NB4 (cell line): Measurements from ENCODE around the gene CCL7.

Experiments used
- DNase-seq: peaks from one replicate; pipeline ENCODE4 v3.0.0; 2010; ENCODE audit warnings: low read depth
- H3K4me3 ChIP-seq: one replicate; pipeline ENCODE4 v1.5.1; 2011; ENCODE audit warnings: mild to moderate bottlenecking, low read depth, low read length, moderate library complexity
- MYC ChIP-seq: IDR thresholded peaks from 2 replicates; pipeline ENCODE4 v1.6.1; 2011; ENCODE audit warnings: low read depth, low read length
- POLR2A ChIP-seq: IDR thresholded peaks from 2 replicates; pipeline ENCODE4 v1.6.1; 2011; ENCODE audit warnings: mild to moderate bottlenecking; ENCODE audit not compliant: insufficient read length; ENCODE audit errors: extremely low read depth
- TF ChIP-seq, protein P1 (sequence below): IDR thresholded peaks from one replicate; pipeline ENCODE4 v1.5.1; 2012; ENCODE audit warnings: low read depth, low read length
- TF ChIP-seq, protein P2 (sequence below): IDR thresholded peaks from 2 replicates; pipeline ENCODE4 v1.6.1; 2011; ENCODE audit warnings: low read depth, low read length

Gene CCL7

DNA sequence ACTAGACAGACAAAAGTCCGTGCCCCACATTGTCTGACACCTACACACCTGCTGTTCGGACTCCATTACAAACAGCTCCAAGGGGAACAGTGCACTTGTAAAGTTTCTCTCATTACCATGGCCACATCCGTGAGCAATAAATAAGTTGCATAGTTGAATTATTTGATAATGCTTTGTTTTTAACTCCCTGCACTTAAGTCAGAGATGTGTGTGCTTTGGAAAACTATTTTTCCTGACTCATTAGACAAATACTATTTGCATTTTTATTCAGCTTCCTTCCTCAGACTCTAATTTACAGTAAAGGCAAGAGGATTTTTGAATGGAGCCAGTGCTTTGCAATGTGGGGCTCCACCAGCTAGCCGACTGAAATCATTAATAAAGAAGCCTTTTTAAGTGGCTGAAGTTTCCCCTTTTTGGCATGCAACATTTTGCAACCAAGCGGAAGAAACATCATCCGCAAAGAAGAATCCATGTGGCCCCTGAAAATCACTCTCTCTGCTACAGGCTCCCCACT is 21.5 kb upstream of the CCL7 start:
- TF ChIP-seq MYC (peak; percentile 80), POLR2A (no peak)
- TF ChIP-seq, protein P1, sequence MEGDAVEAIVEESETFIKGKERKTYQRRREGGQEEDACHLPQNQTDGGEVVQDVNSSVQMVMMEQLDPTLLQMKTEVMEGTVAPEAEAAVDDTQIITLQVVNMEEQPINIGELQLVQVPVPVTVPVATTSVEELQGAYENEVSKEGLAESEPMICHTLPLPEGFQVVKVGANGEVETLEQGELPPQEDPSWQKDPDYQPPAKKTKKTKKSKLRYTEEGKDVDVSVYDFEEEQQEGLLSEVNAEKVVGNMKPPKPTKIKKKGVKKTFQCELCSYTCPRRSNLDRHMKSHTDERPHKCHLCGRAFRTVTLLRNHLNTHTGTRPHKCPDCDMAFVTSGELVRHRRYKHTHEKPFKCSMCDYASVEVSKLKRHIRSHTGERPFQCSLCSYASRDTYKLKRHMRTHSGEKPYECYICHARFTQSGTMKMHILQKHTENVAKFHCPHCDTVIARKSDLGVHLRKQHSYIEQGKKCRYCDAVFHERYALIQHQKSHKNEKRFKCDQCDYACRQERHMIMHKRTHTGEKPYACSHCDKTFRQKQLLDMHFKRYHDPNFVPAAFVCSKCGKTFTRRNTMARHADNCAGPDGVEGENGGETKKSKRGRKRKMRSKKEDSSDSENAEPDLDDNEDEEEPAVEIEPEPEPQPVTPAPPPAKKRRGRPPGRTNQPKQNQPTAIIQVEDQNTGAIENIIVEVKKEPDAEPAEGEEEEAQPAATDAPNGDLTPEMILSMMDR = no peak
- TF ChIP-seq, protein P2, sequence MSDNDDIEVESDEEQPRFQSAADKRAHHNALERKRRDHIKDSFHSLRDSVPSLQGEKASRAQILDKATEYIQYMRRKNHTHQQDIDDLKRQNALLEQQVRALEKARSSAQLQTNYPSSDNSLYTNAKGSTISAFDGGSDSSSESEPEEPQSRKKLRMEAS = peak; percentile 76
- H3K4me3 ChIP-seq = no peak overlapping the region
- DNase-seq = peak; percentile 88

DNA sequence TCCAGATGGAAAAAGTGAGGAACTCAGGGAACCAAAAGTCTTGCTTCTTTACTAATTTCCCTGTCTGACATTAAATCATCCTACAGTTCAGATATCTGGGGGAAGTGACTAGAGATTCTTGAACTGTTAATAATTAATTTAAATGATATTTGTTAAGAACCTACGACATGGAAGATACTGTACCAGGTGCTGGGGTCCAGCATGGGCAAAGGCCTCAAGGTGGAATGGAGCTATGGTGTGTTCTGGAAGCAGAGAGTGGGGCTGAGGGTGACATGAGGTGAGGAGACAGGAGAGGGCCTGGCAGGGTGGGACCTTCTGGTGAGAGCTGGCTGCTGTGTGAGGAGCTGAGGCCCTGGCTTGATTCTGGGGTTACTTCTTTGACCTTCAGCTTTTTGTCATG is 21.0 kb upstream of the CCL7 start:
- TF ChIP-seq MYC (no peak), POLR2A (no peak)
- TF ChIP-seq, protein P2 = no peak
- TF ChIP-seq, protein P1 = no peak
- DNase-seq = peak; percentile 32

DNA sequence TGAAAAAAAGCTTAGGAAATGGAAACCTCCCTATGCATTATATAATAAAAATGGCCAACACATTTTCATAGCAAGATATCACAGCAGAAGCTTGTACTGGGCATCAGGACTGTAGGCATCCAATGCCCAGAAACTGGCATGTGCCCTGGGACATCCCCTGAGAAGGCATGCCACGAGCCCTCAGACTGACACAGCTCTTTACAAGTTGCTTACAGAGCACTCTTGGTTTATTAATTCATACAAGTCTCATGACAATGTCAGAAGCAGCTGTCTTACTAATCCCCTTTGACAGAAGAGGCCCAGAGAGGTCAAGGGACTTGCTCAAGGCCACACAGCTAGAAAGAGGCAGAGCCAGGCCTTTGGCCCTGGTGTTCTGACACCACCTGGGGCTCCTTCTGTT is 20.5 kb upstream of the CCL7 start:
- no peak overlapping the region for H3K4me3 ChIP-seq
- peak; percentile 24 for DNase-seq
- TF ChIP-seq MYC = no peak
- TF ChIP-seq, protein P1 = no peak
- no peak for TF ChIP-seq POLR2A
- TF ChIP-seq, protein P2 = no peak

More for the DNA sequence above, 21.0 kb upstream of the CCL7 start:
- H3K4me3 ChIP-seq = no peak overlapping the region

DNA sequence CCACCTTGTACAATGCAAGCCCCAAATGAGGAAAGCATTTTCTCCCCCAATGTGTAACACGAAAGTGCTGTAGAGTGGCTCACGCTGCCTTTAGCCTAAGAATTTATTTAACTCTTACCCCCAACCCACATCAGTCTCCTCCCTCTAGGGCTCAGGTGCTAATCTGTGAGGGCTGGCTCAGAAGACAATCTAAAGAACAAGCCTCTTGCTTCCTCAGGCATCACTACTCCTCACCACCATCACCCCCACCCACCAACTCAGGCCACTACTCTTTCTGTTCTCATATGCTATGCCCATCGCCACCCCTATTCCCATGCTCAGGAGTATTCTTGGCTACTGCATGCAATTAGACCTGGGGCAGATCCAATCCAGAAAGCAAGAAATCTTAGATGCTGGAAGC is 18.8 kb upstream of the CCL7 start:
- H3K4me3 ChIP-seq = no peak overlapping the region
- TF ChIP-seq MYC = no peak
- TF ChIP-seq, protein P1 = no peak
- TF ChIP-seq POLR2A = no peak
- TF ChIP-seq, protein P2 = no peak
- DNase-seq = no peak

DNA sequence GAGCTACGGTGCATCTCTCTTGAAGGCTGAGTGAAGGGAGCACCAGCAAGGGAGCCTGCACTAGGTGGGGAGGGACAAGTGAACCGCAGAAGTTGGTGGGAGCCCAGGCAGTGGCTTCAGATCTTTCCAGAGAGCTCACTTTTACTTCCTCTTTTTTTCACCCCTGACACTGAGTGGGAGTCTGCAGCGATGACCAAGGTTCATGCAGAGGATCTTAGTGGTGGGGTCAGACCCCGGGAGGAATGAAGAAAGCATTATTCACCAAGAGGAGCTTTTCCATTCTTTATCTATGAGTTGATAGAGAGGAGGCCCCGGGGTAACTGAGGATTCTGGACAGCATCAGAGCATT is 18.0 kb upstream of the CCL7 start:
- H3K4me3 ChIP-seq = no peak overlapping the region
- TF ChIP-seq, protein P1 = no peak
- TF ChIP-seq MYC = peak; percentile 52; the same call in 1 of the 2 replicates
- TF ChIP-seq POLR2A = no peak
- TF ChIP-seq, protein P2 = 0 out of 2 replicates have a peak, but pooled peaks have one; percentile 15
- peak; percentile 98 for DNase-seq
